NCI-H748 (cell line): ENCODE data around the gene NECTIN2.

Source experiments
- DNase-seq: peaks from one replicate; lab custom pipeline; 2025; ENCODE audit not compliant: unreplicated experiment; lab: John Stamatoyannopoulos, UW

Gene NECTIN2

GRCh38 chr19:44845612-44846454, at the start of gene NECTIN2:
TSS of gene NECTIN2 (plus strand) at chr19:44846297. CDS start at chr19:44846526, 229 bp downstream.
- peak; percentile 93 for DNase-seq

- DNase-seq: peak; percentile 83
Observed at GRCh38 chr19:44796701-44797115, 49.4 kb upstream of the NECTIN2 start.

DNA sequence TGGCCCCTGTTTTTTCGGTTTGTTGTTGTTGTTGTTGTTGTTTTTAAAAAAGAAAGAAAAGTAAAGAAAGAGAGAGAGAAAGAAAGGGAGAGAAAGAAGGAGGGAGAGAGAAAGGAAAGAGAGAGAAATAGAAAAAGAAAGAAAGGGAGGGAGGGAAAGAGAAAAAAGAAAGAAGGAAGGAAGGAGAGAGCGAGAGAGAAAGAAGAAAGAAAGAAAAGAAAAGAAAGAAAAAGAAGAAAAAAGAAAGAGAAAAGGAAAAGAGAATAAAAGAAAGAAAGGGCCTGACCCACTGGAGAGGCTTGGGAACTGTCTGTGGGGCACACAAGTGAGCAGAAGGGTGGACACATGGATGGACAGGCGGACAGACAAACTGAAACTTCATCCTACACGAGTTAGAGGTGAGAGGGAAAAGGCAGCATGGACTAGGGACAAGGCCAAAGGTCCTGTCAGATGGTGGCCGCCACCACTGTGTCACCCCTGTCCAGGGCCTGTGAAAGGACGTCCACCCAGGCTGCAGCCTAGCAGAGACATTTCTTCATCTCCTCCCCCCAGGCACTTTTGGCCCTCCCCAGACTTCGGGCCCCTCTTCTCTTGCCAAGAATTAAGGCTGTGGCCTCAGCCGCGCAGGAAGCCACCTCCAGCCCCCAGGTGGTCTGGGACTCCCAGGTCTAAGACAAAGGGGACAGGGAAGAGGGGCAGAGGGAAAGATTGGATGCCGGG, 46.3 kb upstream of the NECTIN2 start:
- no peak for DNase-seq

DNA sequence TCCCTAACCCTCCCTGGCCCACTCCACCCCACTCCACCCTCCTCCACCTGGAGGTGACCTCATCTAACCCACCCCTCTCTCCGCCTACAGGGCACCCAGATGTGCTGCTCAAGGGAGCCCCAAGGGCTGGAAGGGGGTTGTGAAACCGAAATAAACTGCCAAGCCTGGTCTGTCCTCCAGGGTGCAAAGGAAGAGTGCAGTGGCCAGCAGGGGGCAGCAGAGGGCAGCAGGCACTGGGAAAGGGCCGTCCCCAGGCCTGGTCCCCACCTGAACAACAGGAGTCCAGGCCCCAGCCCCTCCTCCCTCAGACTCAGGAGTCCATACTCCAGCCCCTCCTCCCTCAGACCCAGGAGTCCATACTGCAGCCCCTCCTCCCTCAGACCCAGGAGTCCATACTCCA, 45.6 kb upstream of the NECTIN2 start:
- peak; percentile 74 for DNase-seq

DNA sequence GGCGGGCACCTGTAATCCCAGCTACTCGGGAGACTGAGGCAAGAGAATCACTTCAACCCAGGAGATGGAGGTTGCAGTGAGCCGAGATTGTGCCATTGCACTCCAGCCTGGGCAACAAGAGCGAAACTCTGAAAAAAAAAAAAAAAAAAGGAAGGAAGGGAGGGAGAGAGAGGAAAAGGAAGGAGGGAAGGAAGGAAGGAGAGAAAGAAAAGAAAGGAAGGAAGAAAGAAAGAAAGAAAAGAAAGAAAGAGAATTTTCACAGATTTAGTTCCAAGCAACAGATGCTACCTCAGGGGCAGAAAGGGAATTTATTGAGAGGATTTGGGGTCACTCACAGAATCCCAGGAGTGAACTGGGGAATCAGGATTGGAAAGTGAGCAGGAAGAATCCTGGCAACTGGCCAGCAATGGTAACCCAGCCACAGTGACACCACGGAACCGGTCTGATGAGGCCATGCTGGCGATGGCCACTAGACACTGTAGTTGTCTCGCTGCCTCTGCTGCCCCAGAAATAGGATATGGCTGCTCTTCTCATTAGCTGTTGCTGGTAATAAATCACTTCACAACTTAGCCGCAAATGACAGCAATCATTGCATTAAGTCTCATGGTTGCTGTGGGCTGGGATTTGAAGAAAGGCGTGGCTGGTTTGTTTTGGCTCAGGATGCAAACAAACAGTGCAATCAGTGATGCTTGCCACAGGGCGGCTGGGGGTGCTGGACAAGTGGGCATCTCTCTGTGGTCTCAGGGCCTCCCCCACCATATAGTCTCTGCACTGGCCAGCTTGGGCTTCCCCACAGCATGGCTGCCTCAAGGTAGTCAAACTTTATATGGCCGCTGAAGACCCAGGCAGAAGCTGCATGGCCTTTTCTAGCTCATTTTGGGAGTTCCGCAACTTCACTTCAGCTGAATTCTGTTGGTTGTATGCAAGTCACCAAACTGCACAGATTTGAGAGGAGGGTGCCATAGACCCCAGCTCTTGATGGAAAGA, 42.4 kb upstream of the NECTIN2 start:
- peak; percentile 70 for DNase-seq

- DNase-seq: no peak
Observed at GRCh38 chr19:44806291-44806690, 39.8 kb upstream of the NECTIN2 start.

- DNase-seq: peak; percentile 84
Observed at GRCh38 chr19:44807162-44807561, 38.9 kb upstream of the NECTIN2 start.

DNA sequence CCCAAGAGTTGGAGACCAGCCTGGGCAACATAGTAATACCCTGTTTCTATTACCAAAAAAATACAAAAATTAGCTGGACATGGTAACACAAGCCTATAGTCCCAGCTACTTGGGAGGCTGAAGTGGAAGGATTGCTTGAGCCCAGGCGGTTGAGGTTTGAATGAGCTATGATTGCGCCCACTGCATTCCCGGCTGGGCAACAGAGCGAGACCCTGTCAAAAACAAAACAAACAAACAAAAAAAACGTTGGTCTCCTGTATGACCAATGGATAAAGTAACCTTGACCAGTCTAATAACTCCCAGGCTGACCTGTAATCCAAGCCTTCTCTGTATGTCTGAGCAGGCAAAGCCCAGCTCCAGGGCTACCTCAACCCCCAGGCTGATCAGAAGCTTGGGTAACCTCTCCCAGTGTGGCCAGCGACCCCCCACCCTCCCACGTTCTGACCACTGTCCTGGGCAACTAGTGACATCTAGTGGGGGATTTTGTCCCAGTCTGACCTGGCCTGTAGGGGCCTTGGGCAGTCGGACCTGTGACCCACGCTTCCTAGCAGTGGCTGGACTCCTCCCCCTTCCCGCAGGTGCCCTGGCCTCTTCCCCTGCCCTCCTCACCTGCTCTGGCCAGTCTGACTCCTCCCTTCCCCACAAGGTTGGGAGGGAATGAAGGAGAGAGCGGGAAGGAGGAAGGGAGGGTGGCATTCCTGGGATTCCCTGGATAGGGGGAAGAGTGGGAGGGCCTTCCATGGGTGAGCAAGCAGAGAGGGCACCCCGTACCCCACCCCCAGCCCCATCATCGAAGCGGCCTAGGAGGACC, 38.2 kb upstream of the NECTIN2 start:
- peak; percentile 39 for DNase-seq

DNA sequence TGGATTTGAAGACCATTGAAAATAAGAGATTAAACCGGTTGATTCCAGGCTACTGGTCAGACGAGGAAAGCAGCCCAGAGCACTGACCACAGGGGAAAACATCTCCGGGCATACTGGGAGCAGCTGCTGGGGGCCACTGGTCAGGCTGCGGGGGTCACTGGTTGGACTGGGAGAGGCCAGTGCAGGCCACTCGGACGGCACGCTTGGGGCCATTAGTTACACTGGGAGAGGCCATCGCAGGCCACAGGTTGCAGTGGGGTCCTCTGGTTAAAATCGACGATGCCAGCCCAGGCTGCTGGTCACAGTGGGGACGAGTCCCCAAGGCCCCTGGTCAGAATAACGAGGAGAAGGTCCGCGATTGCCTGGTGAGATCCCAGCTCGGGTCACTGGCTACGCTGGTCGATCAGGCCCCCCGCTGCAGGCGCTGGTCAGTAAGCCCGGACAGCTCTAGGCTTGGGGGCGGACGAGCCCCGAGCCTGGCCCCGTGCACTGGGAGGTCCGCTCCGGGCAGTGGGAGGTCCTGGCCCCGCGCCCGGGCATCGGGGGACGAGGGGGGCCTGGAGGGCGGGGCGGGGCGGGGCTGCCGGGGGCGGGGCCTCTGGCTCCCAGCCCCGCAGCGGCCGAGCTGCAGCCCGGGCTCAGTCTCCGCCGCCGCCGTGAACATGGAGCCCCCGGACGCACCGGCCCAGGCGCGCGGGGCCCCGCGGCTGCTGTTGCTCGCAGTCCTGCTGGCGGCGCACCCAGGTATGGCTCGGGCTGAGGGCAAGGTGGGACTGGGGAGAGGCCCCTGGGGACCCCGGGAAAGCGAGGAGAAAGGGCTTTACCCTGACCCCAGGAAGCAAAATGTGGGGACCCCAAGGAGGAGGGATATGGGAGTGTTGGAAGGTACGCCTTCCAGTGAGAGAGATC, 37.4 kb upstream of the NECTIN2 start, which contains the start of gene BCAM:
BCAM (plus strand) TSS at position 641 of the 909 bp plus-strand sequence; CDS start at position 663, 22 bp downstream.
- peak; percentile 44 for DNase-seq

DNA sequence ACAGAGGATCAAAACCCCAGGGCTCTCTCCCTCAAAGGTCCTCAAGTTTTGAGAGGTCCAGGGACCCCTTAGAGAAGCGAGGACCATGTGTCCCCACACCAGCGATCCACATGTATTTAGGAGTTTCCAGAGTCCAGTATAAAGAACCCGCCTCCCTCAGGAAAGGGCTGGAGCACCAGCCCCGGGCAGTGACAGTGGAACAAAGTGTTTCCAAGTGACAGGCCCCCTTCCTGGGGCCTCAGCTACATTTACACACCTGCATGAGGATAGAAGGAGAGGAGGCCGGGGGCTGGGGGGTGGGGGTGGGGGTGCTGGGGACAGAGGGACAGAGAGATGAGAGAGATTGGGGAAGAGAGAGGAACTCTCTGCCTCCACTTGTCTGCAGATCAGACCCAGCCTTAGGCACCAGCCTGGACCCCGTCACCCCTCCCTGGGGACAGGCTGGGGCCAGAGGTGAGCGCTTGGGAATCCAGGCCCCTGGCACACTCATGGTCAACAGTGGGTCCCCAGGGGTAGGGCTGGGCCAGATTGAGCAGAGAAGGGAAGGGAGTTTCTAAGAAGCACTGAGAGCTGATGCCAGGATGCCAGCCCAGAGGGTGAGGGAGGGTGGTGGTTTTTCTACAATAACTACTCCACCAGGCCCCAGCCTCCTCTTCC, 36.4 kb upstream of the NECTIN2 start:
- DNase-seq: no peak

GRCh38 chr19:44810234-44811121, 35.6 kb upstream of the NECTIN2 start:
- DNase-seq: no peak

DNA sequence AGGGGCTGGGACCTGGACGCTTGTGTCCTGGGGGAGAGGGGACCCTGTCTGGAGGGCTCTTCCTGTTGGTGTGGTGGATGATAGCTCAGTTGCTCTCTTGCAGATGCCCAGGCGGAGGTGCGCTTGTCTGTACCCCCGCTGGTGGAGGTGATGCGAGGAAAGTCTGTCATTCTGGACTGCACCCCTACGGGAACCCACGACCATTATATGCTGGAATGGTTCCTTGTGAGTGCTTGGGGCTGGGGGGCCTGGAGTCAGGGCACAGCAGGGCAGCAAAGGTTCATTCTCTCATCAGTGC, 35.0 kb upstream of the NECTIN2 start:
- DNase-seq: no peak

- DNase-seq: no peak
Observed at GRCh38 chr19:44812142-44812718, 33.9 kb upstream of the NECTIN2 start.

DNA sequence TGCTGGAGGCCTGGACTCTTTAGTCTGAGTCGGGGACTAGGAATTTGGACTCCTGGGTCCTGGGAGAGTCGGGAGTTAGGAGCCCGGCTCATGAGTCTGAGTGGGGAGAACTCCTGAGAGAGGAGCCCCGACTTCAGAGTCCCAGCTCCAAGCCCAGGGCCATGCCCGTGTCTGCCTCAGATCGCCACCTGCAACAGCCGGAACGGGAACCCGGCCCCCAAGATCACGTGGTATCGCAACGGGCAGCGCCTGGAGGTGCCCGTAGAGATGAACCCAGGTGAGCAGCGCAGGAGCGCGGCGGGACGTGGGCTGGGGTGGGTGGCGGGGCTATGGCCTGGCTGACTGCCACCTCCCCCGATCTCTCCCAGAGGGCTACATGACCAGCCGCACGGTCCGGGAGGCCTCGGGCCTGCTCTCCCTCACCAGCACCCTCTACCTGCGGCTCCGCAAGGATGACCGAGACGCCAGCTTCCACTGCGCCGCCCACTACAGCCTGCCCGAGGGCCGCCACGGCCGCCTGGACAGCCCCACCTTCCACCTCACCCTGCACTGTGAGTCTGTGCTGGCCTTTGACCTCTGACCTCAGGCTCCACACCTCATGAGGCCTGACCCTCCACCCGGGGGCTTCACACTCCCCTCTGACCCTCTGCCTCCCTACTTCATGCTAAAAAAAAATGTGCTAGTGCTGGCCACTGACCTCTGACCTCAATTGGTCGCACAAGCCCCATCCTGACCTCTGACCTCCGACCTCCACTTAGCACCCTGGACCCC, 32.8 kb upstream of the NECTIN2 start:
- no peak for DNase-seq

DNA sequence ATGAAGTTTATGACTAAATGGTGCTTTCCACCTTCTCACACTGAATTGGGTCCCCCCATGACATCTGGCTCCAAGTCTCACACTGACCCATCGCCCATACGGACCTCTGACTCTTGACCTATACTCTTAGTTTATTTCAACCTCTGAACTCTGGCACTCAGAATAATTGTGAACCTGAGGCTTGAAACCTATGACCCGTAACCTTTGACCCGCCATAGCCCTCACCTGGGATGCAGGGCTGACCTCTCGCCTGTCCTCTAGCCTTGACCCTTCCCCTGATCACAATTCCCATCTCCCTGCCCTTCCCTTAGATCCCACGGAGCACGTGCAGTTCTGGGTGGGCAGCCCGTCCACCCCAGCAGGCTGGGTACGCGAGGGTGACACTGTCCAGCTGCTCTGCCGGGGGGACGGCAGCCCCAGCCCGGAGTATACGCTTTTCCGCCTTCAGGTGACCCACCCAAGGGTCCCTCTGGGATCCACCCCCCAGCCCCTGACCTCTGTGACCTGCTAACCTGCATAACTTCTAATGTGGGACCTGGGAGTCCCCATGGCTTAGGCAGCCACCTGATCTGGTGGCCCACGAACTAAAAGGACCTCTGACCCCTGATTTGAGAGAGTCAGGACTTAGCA, 32.1 kb upstream of the NECTIN2 start:
- DNase-seq: no peak

- no peak for DNase-seq
Observed at GRCh38 chr19:44814517-44814916, 31.6 kb upstream of the NECTIN2 start.
